ENCODE data around the gene RBFOX2.

- TF ChIP-seq, protein P1, sequence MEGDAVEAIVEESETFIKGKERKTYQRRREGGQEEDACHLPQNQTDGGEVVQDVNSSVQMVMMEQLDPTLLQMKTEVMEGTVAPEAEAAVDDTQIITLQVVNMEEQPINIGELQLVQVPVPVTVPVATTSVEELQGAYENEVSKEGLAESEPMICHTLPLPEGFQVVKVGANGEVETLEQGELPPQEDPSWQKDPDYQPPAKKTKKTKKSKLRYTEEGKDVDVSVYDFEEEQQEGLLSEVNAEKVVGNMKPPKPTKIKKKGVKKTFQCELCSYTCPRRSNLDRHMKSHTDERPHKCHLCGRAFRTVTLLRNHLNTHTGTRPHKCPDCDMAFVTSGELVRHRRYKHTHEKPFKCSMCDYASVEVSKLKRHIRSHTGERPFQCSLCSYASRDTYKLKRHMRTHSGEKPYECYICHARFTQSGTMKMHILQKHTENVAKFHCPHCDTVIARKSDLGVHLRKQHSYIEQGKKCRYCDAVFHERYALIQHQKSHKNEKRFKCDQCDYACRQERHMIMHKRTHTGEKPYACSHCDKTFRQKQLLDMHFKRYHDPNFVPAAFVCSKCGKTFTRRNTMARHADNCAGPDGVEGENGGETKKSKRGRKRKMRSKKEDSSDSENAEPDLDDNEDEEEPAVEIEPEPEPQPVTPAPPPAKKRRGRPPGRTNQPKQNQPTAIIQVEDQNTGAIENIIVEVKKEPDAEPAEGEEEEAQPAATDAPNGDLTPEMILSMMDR (IDR thresholded peaks at IDR 0.05; ENCODE audit: extremely low read depth in 1 of 2, insufficient read depth in 1 of 2, low read depth in 1 of 2, low read length in 2 of 2), result no peak
- no peak for TF ChIP-seq POLR2A (IDR thresholded peaks at IDR 0.05; ENCODE audit: low read depth, low read length)
- TF ChIP-seq JUN (IDR thresholded peaks at IDR 0.05; ENCODE audit: borderline replicate concordance, insufficient read depth, insufficient read length, low read depth), result no peak
- TF ChIP-seq GATA2 (IDR thresholded peaks at IDR 0.05; ENCODE audit: insufficient read depth, insufficient read length, low read depth, low read length), result no peak
- no peak for TF ChIP-seq POLR2AphosphoS5 (IDR thresholded peaks at IDR 0.05; ENCODE audit: insufficient read depth, low read depth, low read length)
- TF ChIP-seq EZH2 (IDR thresholded peaks at IDR 0.05; ENCODE audit: borderline replicate concordance, low read depth, low read length, severe bottlenecking), result no peak
- TF ChIP-seq, protein P2, sequence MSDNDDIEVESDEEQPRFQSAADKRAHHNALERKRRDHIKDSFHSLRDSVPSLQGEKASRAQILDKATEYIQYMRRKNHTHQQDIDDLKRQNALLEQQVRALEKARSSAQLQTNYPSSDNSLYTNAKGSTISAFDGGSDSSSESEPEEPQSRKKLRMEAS (IDR thresholded peaks at IDR 0.05; ENCODE audit: insufficient read depth, insufficient read length), result no peak
Observed at GRCh38 chr22:35884529-35884928, 144.1 kb downstream of the RBFOX2 start.
